GM23338 (cell line): ENCODE results near the gene VPS13A. TPM values are rescaled to one million over a fixed set of nuclear protein-coding genes. Genes with fewer than 3 reads are reported as not detected.

ENCODE experiments used
- ATAC-seq: fragments of 200-7000 bp; cut with Tn5 transposase; 3 replicates; pipeline ENCODE4 v1.9.1; 2020
- DNase-seq: peaks from one replicate; pipeline ENCODE4 v3.0.0-alpha.2; 2015; ENCODE audit warnings: low spot score
- H2AFZ ChIP-seq: fragments of 200-600 bp; sonication (generic); 2 replicates; pipeline ENCODE4 v1.8.0; 2016; ENCODE audit warnings: antibody characterized with exemption, mild to moderate bottlenecking, moderate library complexity
- H3F3A ChIP-seq: fragments of 200-600 bp; sonication (generic); replicated peaks from 2 replicates; pipeline ENCODE4 v1.8.0; 2017; ENCODE audit warnings: antibody characterized with exemption, mixed run types, low read depth
- H3K27ac ChIP-seq: fragments of 200-600 bp; sonication (generic); 2 replicates; pipeline ENCODE4 v1.6.1; 2016; ENCODE audit warnings: low read depth
- H3K27me3 ChIP-seq: fragments of 200-600 bp; sonication (generic); 2 replicates; pipeline ENCODE4 v1.8.0; 2016; ENCODE audit warnings: mild to moderate bottlenecking, mixed run types, moderate library complexity; ENCODE audit not compliant: insufficient read depth
- H3K36me3 ChIP-seq: fragments of 200-600 bp; sonication (generic); 2 replicates; pipeline ENCODE4 v1.8.0; 2016; ENCODE audit warnings: mild to moderate bottlenecking; ENCODE audit not compliant: insufficient read depth
- H3K4me1 ChIP-seq: fragments of 200-600 bp; sonication (generic); 2 replicates; pipeline ENCODE4 v1.8.0; 2016; ENCODE audit warnings: mild to moderate bottlenecking, moderate library complexity; ENCODE audit not compliant: insufficient read depth
- H3K4me2 ChIP-seq: fragments of 200-600 bp; sonication (generic); 2 replicates; pipeline ENCODE4 v1.7.1; 2017; ENCODE audit warnings: mixed run types
- H3K4me3 ChIP-seq: fragments of 200-600 bp; sonication (generic); 2 replicates; pipeline ENCODE4 v1.6.1; 2016; ENCODE audit warnings: mixed run types
- H3K79me2 ChIP-seq: fragments of 200-600 bp; sonication (generic); replicated peaks from 2 replicates; pipeline ENCODE4 v1.8.0; 2017; ENCODE audit warnings: mild to moderate bottlenecking; ENCODE audit not compliant: insufficient read depth
- H3K9me2 ChIP-seq: fragments of 200-600 bp; sonication (generic); 2 replicates; pipeline ENCODE4 v1.8.0; 2017; ENCODE audit not compliant: insufficient read depth
- H4K20me1 ChIP-seq: fragments of 200-600 bp; sonication (generic); replicated peaks from 2 replicates; pipeline ENCODE4 v1.8.0; 2017; ENCODE audit warnings: mild to moderate bottlenecking; ENCODE audit not compliant: insufficient read depth
- H3K27ac Mint-ChIP-seq: 2 replicates; pipeline ENCODE4 v1.8.0; 2020; ENCODE audit warnings: inconsistent platforms, mild to moderate bottlenecking, moderate library complexity, mixed read lengths
- H3K27me3 Mint-ChIP-seq: 3 replicates; pipeline ENCODE4 v1.8.0; 2022; ENCODE audit warnings: low read depth, mild to moderate bottlenecking, moderate library complexity, mixed read lengths, inconsistent platforms; ENCODE audit not compliant: insufficient read depth, poor library complexity
- H3K36me3 Mint-ChIP-seq: 3 replicates; pipeline ENCODE4 v1.8.0; 2021; ENCODE audit warnings: low read depth, mild to moderate bottlenecking, inconsistent platforms, moderate library complexity, mixed read lengths
- H3K4me1 Mint-ChIP-seq: 3 replicates; pipeline ENCODE4 v1.8.0; 2020; ENCODE audit warnings: mild to moderate bottlenecking, inconsistent platforms, mixed read lengths
- H3K4me3 Mint-ChIP-seq: 3 replicates; pipeline ENCODE4 v1.8.0; 2021; ENCODE audit warnings: moderate library complexity, mild to moderate bottlenecking, inconsistent platforms, mixed read lengths
- H3K9me3 Mint-ChIP-seq: 3 replicates; pipeline ENCODE4 v1.8.0; 2020; ENCODE audit warnings: moderate library complexity, mild to moderate bottlenecking, inconsistent platforms, mixed read lengths
- CREB1 ChIP-seq: fragments of 250-450 bp; sonication (Bioruptor Pico); IDR thresholded peaks from 2 replicates; pipeline ENCODE4 v1.5.0; 2020; ENCODE audit warnings: low read depth, mild to moderate bottlenecking, moderate library complexity
- CTCF ChIP-seq, 2 experiments: fragments of 200-600 bp in 1 of 2; sonication (generic) in 1 of 2; conservative IDR thresholded peaks; 2 replicates each; pipeline versions ENCODE4 v1.5.1 to v1.6.1; 2016 to 2017; ENCODE audit warnings: antibody characterized with exemption in 2 of 2, low read depth in 2 of 2, mild to moderate bottlenecking in 2 of 2, moderate library complexity in 1 of 2
- ETS1 ChIP-seq: IDR thresholded peaks from 2 replicates; pipeline ENCODE4 v1.6.1; 2016; ENCODE audit warnings: antibody characterized with exemption
- NANOG ChIP-seq: IDR thresholded peaks from 2 replicates; pipeline ENCODE4 v1.6.1; 2016; ENCODE audit warnings: antibody characterized with exemption, borderline replicate concordance
- REST ChIP-seq: IDR thresholded peaks from one replicate; pipeline ENCODE4 v1.6.1; 2018; ENCODE audit warnings: antibody characterized with exemption; ENCODE audit not compliant: unreplicated experiment
- STAT1 ChIP-seq: IDR thresholded peaks from one replicate; pipeline ENCODE4 v1.6.1; 2016; ENCODE audit warnings: antibody characterized with exemption; ENCODE audit not compliant: unreplicated experiment
- ZNF462 ChIP-seq: fragments of 250-450 bp; sonication (Bioruptor Pico); IDR thresholded peaks from 2 replicates; pipeline ENCODE4 v1.5.0; 2020; ENCODE audit warnings: mild to moderate bottlenecking, moderate library complexity
- polyA plus RNA-seq: library from polyadenylated mRNA; unstranded; fragments of >200 nt; fragmentation: Nextera tagmentation; extraction: Ambion mirVana; gene quantifications from 2 replicates; pipeline ENCODE4 v1.2.1, GENCODE V29; 2016
- total RNA-seq: library from RNA; depleted of rRNA; stranded (reverse); fragments of >200 nt; shearing (Covaris generic); gene quantifications from 2 replicates; pipeline ENCODE4 v1.2.3, GENCODE V29; 2014

VPS13A gene
- total and polyA plus RNA-seq, 2 experiments from 2014 or later = 45.9 to 68.1 TPM

DNA sequence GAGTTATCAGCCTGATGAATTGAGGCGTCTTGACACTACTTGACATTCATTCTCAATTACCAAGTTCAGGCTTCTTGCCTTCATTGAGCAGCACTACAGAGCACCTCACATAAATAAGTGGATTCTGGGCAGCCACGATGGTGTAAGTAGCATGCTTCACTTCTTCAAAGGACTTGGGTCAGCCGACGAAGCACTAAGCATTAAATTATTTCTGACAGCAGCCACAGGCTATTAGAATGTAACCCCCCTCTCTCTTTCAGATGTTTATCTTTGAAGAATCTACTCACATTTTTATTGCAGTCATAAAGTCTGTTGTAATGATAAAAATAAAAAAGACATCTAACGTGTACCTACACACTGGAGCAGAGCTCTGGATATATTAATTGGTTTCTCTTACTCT lies 45.9 kb upstream of the VPS13A start:
- Histone ChIP-seq H3K4me2 (no peak overlapping the region), H3K36me3 (no peaks in the 10 kb centered on the region; the same call in 1 of the 2 replicates), H3K79me2 (no peaks in the 10 kb centered on the region), H4K20me1 (no peaks in the 10 kb centered on the region), H3F3A (peaks cover 2% of the 10 kb centered on the region; the same call in 1 of the 2 replicates), H3K4me1 (peaks cover 30% of the 10 kb centered on the region), H3K27me3 (no peaks in the 10 kb centered on the region), H3K27ac (no peak overlapping the region), H3K9me2 (peaks cover 18% of the 10 kb centered on the region), H2AFZ (no peak overlapping the region), H3K4me3 (no peak overlapping the region)
- no peak overlapping the region for H3K27ac Mint-ChIP-seq
- ATAC-seq = no peak
- H3K9me3 Mint-ChIP-seq = peaks cover 29% of the 10 kb centered on the region
- peaks cover 17% of the 10 kb centered on the region for H3K4me1 Mint-ChIP-seq
- DNase-seq = no peak
- peaks cover 21% of the 10 kb centered on the region for H3K36me3 Mint-ChIP-seq
- TF ChIP-seq CTCF (conservative IDR thresholded peaks at IDR 0.05; ENCODE audit: low read depth in 2 of 2) = no peak
- TF ChIP-seq STAT1 = no peak
- no peak for TF ChIP-seq NANOG
- TF ChIP-seq REST = no peak
- no peak for TF ChIP-seq ZNF462 (CRISPR knock-in tag)
- TF ChIP-seq ETS1 = no peak
- no peak for TF ChIP-seq CREB1 (CRISPR knock-in tag)
- H3K27me3 Mint-ChIP-seq = peaks cover 11% of the 10 kb centered on the region
- no peak overlapping the region for H3K4me3 Mint-ChIP-seq
